ENCODE data around the gene GLIPR1L2. TPM values are rescaled to one million over a fixed set of nuclear protein-coding genes. Genes with fewer than 3 reads are reported as not detected.

The GLIPR1L2 gene
- total RNA-seq, 1 donor from 2014 or later, result 0.26 TPM

GRCh38 chr12:75474116-75474515 lies 83.2 kb downstream of the GLIPR1L2 start:
- H3K36me3 ChIP-seq (ENCODE audit: control insufficient read depth, insufficient read depth, low read length), result no peaks in the 10 kb centered on the region
- DNase-seq (ENCODE audit: low read depth) (peak; percentile 80), FAIRE-seq (no peak)
- no peaks in the 10 kb centered on the region for H3K27me3 ChIP-seq (ENCODE audit: control insufficient read depth, insufficient read depth, low read length)
- TF ChIP-seq CTCF (IDR thresholded peaks at IDR 0.05; ENCODE audit: insufficient read depth, low read length, severe bottlenecking), result no peak
- H3K4me3 ChIP-seq (ENCODE audit: low read depth, low read length), result no peak overlapping the region

GRCh38 chr12:75476071-75476470 lies 85.2 kb downstream of the GLIPR1L2 start:
- FAIRE-seq (no peak), DNase-seq (ENCODE audit: low read depth) (no peak)
- Histone ChIP-seq H3K4me3 (ENCODE audit: low read depth, low read length) (no peak overlapping the region), H3K27me3 (ENCODE audit: control insufficient read depth, insufficient read depth, low read length) (no peaks in the 10 kb centered on the region), H3K36me3 (ENCODE audit: control insufficient read depth, insufficient read depth, low read length) (no peaks in the 10 kb centered on the region)
- no peak for TF ChIP-seq CTCF (IDR thresholded peaks at IDR 0.05; ENCODE audit: insufficient read depth, low read length, severe bottlenecking)

- Histone ChIP-seq H3K36me3 (ENCODE audit: control insufficient read depth, insufficient read depth, low read length) (no peaks in the 10 kb centered on the region), H3K4me3 (ENCODE audit: low read depth, low read length) (no peak overlapping the region), H3K27me3 (ENCODE audit: control insufficient read depth, insufficient read depth, low read length) (no peaks in the 10 kb centered on the region)
- DNase-seq (ENCODE audit: low read depth), result no peak
- no peak for TF ChIP-seq CTCF (IDR thresholded peaks at IDR 0.05; ENCODE audit: insufficient read depth, low read length, severe bottlenecking)
- FAIRE-seq, result no peak
Observed at GRCh38 chr12:75477137-75477536, 86.2 kb downstream of the GLIPR1L2 start.

GRCh38 chr12:75478116-75478794 lies 87.4 kb downstream of the GLIPR1L2 start:
- Histone ChIP-seq H3K4me3 (ENCODE audit: low read depth, low read length) (no peak overlapping the region), H3K36me3 (ENCODE audit: control insufficient read depth, insufficient read depth, low read length) (no peaks in the 10 kb centered on the region), H3K27me3 (ENCODE audit: control insufficient read depth, insufficient read depth, low read length) (no peaks in the 10 kb centered on the region)
- FAIRE-seq, result no peak
- peak; percentile 42 for DNase-seq (ENCODE audit: low read depth)
- TF ChIP-seq CTCF (IDR thresholded peaks at IDR 0.05; ENCODE audit: insufficient read depth, low read length, severe bottlenecking), result no peak

- TF ChIP-seq CTCF (IDR thresholded peaks at IDR 0.05; ENCODE audit: insufficient read depth, low read length, severe bottlenecking), result no peak
- FAIRE-seq (no peak), DNase-seq (ENCODE audit: low read depth) (peak; percentile 37)
- no peak overlapping the region for H3K4me3 ChIP-seq (ENCODE audit: low read depth, low read length)
- H3K27me3 ChIP-seq (ENCODE audit: control insufficient read depth, insufficient read depth, low read length), result no peaks in the 10 kb centered on the region
- H3K36me3 ChIP-seq (ENCODE audit: control insufficient read depth, insufficient read depth, low read length), result no peaks in the 10 kb centered on the region
Observed at GRCh38 chr12:75479963-75480461, 89.1 kb downstream of the GLIPR1L2 start.
